ENCODE results near the gene INSYN2A.

INSYN2A gene

DNA sequence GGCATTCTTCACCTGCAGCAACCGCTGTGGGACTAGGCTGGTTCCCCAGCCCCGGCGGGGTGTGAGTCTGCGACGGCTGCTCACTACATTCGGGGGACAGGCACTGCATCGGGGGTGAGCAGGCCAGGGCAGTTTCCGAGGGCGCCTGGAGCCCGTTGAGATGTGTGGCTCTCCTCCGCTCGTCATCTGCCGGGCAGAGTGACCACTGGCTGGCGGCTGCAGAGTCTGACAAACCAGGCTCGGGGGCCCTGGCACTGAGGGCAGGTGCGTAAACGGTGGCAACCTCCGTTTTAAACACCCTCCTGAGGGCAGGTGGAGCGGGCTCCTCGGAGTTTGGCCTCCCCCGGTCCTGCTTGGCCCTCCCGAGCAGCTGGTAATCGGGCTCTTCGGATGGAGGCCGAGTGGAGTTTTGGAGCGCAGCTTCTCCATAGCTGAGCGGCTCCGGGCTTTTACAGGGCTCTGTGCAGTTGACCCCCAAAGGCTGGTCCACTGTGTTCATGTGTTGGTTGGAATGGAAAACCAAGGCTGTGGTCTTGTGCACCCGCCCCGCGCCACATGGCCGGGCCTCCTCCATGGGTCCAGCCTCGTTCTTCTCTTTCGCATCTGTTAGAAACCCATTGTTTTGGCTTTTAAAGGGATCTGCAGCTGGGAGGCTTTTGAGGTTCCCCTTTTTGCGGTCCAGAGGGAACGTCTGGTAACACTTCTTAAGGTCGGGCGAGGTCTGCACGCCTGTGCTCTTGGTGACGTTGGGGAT lies 20.9 kb downstream of the INSYN2A start:
- no peak for TF ChIP-seq POLR2AphosphoS5 (IDR thresholded peaks at IDR 0.05; ENCODE audit: low read depth, low read length)
- TF ChIP-seq, protein P1, sequence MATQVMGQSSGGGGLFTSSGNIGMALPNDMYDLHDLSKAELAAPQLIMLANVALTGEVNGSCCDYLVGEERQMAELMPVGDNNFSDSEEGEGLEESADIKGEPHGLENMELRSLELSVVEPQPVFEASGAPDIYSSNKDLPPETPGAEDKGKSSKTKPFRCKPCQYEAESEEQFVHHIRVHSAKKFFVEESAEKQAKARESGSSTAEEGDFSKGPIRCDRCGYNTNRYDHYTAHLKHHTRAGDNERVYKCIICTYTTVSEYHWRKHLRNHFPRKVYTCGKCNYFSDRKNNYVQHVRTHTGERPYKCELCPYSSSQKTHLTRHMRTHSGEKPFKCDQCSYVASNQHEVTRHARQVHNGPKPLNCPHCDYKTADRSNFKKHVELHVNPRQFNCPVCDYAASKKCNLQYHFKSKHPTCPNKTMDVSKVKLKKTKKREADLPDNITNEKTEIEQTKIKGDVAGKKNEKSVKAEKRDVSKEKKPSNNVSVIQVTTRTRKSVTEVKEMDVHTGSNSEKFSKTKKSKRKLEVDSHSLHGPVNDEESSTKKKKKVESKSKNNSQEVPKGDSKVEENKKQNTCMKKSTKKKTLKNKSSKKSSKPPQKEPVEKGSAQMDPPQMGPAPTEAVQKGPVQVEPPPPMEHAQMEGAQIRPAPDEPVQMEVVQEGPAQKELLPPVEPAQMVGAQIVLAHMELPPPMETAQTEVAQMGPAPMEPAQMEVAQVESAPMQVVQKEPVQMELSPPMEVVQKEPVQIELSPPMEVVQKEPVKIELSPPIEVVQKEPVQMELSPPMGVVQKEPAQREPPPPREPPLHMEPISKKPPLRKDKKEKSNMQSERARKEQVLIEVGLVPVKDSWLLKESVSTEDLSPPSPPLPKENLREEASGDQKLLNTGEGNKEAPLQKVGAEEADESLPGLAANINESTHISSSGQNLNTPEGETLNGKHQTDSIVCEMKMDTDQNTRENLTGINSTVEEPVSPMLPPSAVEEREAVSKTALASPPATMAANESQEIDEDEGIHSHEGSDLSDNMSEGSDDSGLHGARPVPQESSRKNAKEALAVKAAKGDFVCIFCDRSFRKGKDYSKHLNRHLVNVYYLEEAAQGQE (IDR thresholded peaks at IDR 0.05; ENCODE audit: insufficient read depth in 1 of 2, low read depth in 2 of 2, low read length in 2 of 2), result no peak
- no peak for TF ChIP-seq TAF1 (IDR thresholded peaks at IDR 0.05; ENCODE audit: borderline replicate concordance, insufficient read depth, low read length)
- no peak for TF ChIP-seq SIN3A (IDR thresholded peaks at IDR 0.05; ENCODE audit: borderline replicate concordance, insufficient read depth, low read length)
- TF ChIP-seq FOXP2 (optimal IDR thresholded peaks at IDR 0.05; ENCODE audit: borderline replicate concordance, extremely low read depth, extremely low read length, insufficient read depth), result no peak

DNA sequence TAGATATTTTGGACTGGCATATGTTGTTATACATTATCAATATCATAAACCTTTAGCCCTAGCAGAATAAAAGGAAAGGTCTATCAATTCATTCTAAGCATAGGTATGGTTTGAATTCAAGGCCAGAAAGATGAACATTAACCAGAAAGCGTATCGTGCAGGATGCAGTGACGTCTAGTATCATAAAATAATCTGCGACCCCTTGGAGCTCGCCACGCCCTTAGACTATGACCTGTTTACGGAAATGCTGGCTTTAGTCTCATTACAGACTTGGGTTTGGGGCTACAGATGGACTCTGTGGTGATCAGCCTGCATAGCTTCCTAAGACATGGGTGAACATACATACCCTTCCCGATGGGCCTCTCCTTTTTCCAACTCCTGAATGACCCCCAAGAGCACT lies 21.5 kb downstream of the INSYN2A start:
- no peak for TF ChIP-seq FOXP2 (optimal IDR thresholded peaks at IDR 0.05; ENCODE audit: borderline replicate concordance, extremely low read depth, extremely low read length, insufficient read depth)
- no peak for TF ChIP-seq POLR2AphosphoS5 (IDR thresholded peaks at IDR 0.05; ENCODE audit: low read depth, low read length)
- TF ChIP-seq, protein P1 (IDR thresholded peaks at IDR 0.05; ENCODE audit: insufficient read depth in 1 of 2, low read depth in 2 of 2, low read length in 2 of 2), result no peak
- TF ChIP-seq TAF1 (IDR thresholded peaks at IDR 0.05; ENCODE audit: borderline replicate concordance, insufficient read depth, low read length), result no peak
- TF ChIP-seq SIN3A (IDR thresholded peaks at IDR 0.05; ENCODE audit: borderline replicate concordance, insufficient read depth, low read length), result no peak

DNA sequence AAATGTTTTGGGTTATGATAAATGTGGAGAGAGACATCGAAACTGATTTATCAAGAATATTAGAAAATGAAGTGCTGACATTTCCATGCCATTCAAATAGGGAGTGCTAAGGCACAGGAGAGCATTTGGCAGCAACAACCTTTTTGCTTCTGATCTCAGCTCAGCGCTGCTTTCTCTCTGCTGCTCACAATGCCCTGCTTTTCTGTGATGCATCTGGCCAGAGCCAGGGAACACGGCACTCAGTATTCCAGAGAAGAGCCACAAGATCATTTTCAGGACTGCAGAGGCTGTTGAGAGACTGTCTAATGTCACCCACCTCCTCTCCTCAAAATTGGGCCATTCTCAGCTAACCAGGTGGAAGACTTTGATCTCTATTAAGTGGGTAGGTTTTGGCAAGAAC lies 28.1 kb downstream of the INSYN2A start:
- no peak for TF ChIP-seq POLR2AphosphoS5 (IDR thresholded peaks at IDR 0.05; ENCODE audit: low read depth, low read length)
- no peak for TF ChIP-seq TAF1 (IDR thresholded peaks at IDR 0.05; ENCODE audit: borderline replicate concordance, insufficient read depth, low read length)
- no peak for TF ChIP-seq SIN3A (IDR thresholded peaks at IDR 0.05; ENCODE audit: borderline replicate concordance, insufficient read depth, low read length)
- TF ChIP-seq, protein P1 (IDR thresholded peaks at IDR 0.05; ENCODE audit: insufficient read depth in 1 of 2, low read depth in 2 of 2, low read length in 2 of 2), result no peak
- no peak for TF ChIP-seq FOXP2 (optimal IDR thresholded peaks at IDR 0.05; ENCODE audit: borderline replicate concordance, extremely low read depth, extremely low read length, insufficient read depth)

- no peak for TF ChIP-seq SIN3A (IDR thresholded peaks at IDR 0.05; ENCODE audit: borderline replicate concordance, insufficient read depth, low read length)
- no peak for TF ChIP-seq POLR2AphosphoS5 (IDR thresholded peaks at IDR 0.05; ENCODE audit: low read depth, low read length)
- TF ChIP-seq FOXP2 (optimal IDR thresholded peaks at IDR 0.05; ENCODE audit: borderline replicate concordance, extremely low read depth, extremely low read length, insufficient read depth), result no peak
- TF ChIP-seq, protein P1 (IDR thresholded peaks at IDR 0.05; ENCODE audit: insufficient read depth in 1 of 2, low read depth in 2 of 2, low read length in 2 of 2), result no peak
- TF ChIP-seq TAF1 (IDR thresholded peaks at IDR 0.05; ENCODE audit: borderline replicate concordance, insufficient read depth, low read length), result no peak
Observed at GRCh38 chr10:127162841-127163240, 33.5 kb downstream of the INSYN2A start.

Measured in PFSK-1 (cell line).